ENCODE results near the gene CKAP5.

The CKAP5 gene

DNA sequence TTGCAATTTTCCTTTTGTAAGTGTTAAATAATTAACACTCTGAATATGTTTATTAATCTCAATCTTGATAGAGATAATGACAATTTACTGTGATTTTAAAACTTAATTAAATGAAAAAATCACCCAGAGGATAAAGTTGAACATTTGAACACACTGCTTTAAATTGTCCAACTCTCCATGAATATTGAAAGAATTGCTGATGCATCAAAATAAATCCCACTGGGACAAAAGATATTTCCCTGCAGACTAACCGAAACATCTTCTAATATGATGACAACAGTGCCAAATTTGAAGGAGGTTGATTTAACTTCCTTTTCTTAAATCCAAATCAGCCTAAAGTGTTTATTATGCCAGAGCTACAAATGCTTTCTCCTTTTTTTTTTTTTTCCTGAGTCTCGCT is 79.4 kb downstream of the CKAP5 start:
- DNase-seq (ENCODE audit: low read depth in 2 of 2) = no peak

DNA sequence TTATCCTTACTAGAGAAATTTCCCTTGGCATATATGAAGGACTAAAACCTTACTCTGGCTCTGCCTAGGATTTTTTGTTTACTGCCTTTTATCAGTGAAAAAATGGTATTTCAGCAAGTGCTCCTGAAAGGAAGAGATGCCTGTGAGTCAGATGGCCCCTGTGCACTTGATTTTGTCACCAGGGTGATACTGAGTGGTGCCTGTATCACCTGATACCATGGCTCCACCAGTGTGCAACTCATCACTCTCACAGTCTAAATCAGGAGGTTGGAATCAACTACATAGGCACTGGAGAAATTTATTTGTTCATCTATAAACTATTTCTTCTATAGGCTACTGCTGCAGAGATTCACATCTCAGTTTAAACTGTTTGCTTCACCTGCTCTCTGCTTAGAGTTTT is 83.8 kb downstream of the CKAP5 start:
- DNase-seq (ENCODE audit: low read depth in 2 of 2) = no peak

DNA sequence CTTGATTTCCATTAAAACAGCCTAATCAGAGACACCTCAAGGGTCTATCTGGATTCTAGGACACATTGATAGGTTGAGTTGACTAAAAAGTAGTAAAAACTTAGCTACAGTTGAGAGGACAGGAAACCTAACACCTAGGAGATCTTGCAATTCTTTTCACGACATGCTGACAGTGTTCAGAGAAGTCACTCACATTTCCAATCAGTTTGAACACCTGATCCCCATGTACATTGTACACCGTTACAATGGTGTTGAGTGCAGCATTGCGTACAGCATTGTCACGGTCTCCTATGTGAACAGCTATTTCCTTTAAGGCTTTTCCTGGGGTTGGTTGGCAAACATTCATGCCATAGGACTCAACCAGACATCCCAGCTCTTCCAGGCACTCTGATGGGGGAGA is 84.3 kb downstream of the CKAP5 start:
- DNase-seq (ENCODE audit: low read depth in 2 of 2) = no peak

DNA sequence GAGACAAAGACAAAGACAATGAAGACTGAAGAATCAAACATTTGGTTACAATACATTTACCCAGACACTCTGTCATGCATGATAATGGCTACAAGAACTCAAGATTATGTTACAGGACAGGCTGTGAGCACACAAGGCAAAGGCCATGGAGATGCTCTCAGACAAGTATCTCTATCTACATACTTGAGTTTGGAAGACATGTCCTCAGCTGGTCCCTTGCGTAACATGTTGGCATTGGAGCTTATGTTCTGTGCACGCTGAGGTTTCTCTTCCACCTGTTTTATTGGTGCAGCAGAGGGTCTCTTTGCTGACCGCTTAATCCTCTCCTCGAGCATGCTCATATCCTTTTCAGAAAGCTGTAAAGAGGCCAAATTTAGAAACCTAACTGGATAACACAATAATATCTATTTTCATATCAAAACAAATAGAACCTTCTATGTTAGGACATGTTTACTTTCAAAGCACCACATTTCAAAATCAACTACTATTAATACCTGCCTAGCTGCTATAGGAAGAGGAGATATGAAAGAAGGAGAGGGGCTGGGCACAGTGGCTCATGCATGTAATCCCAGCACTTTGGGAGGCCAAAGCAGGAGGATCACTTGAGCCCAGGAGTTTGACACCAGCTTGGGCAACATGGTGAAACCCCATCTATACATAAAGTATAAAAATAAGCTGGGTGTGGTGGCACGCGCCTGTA is 85.5 kb downstream of the CKAP5 start:
- no peak for DNase-seq (ENCODE audit: low read depth in 2 of 2)

DNA sequence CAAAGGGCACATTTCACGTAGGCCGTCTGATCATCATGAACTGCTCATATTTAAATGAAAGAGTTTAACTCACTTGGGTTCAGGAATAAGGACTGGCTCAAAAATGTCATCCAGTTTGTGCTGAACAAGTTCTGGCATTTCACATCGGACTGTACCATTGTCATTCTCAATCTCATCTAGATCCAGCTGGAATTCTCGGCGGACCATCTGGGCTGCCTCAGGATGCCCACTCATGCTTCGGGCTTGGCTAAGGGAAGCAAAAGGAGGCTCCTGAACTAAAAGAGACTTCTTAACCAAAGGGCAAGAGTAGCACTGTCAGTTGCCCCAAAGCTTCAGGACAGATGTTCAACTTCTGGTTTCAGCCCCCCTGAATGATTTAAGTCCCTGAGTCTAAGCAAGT is 86.9 kb downstream of the CKAP5 start:
- no peak for DNase-seq (ENCODE audit: low read depth in 2 of 2)

DNA sequence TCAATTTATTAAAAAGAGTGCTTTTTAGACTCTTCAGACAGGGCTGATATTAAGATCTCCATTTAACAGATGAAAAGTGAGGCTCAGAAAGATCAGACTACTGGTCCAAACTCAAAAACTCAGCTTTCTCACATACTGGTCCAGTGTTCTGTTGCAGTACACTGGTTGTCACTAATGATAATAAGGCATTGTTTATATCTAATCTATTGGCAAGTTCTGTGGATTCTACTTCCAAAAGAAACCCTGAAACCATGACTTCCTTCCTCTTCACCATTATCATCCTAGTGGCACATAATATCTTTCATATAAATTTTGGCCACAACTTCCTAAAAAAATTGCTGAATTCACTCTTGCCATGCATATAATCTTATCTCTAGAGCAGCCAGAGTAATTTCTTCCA is 90.1 kb downstream of the CKAP5 start:
- no peak for DNase-seq (ENCODE audit: low read depth in 2 of 2)

DNA sequence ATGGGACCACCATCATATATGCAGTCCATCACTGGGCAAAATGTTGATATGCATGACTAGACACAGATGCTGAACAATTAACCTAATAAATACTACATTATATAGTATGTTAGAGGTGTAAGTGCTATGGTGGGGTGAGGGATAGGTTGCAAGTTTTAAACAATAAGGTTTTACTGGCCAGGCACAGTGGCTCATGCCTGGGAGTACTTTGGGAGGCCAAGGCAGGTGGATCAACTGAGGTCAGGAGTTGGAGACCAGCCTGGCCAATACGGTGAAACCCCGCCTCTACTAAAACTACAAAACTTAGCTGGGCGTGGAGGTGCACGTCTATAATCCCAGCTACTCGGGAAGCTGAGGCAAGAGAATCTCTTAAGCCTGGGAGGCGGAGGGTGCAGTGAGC is 98.9 kb downstream of the CKAP5 start:
- no peak for DNase-seq (ENCODE audit: low read depth in 2 of 2)

DNA sequence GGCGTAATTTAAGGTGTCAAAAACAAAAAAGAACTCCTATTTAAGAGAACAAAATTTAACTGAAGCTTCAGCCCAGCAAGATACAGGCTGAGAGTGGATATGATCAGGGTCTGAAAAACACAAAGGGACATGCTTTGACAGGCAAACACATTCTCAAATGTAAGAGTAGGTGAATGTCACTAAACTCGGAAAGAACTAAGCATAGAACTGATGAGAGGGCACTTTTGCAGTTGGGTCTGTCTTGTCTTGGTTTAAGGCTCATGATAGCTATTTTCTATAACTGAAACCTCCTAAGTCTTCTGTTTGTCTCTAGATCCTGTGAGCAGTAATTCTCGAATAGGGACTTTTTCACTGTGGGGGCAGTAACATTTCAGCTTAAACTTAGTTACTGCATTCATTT is 100.1 kb downstream of the CKAP5 start:
- no peak for DNase-seq (ENCODE audit: low read depth in 2 of 2)

DNA sequence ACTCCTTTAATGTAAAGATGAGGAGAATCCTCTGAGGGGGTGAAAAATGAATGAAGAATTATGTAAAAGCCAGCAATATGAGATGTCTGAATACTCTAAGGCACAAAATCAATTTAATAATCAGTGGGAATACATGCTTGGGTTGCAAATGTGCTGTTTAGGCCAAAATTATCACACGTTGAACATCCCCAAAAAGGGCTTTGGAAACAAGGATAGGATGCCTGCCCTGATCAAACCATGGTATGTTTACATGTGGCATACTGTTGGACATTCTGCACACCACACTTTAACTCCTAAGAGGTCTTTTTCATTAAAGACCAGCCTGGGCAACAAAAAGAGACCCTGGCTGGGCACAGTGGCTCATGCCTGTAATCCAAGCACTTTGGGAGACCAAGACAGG is 100.8 kb downstream of the CKAP5 start:
- DNase-seq (ENCODE audit: low read depth in 2 of 2) = no peak

DNA sequence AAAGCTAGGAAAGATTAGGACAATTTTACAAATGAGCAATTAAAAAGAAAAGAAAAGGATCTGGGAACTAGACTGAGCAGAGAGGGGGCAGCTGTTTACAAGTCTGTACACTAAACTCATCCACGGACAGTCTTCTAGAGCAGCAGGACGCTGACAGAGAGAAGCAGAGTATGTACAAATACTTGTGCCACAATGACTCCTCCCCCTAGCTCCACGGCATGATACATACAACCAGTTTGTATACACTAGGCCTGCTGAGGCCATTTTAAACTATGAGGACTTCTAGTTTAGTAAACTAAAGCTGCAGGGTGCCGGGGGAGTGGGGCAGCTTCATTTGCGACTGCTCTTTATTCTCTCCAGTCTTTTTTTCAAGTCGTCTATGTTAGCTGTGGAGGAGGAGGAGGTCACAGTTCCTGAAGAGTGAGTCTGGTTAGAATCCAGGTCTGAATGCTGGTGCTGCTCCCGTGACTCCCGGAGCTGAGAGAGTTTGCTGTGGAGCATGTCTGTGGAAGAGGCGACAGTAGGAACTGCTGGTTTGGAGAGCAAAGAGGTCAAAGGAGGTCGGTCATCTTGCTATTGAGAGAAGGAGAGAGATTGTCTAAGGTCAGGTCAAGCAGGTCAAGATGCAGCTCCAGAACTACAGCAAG is 102.3 kb downstream of the CKAP5 start:
- no peak for DNase-seq (ENCODE audit: low read depth in 2 of 2)

DNA sequence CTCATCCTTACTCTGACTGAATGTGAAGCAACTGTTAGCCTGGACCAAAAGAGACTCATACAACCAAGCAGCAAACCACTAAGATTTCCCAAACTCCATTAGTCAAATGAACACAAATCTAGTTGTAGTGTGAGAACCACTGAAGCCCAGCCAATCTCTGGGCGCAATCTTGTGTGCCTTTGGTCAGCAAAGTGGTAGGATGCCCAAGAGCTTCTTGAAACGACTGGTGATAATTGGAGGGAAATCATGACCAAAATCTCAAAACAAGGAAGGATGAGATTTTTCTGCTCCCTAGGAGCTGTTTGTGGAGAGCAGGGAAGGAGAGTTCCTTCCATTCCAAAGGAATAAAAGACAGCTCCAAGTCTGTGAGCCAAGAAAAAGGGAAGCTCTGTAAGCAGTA is 103.0 kb downstream of the CKAP5 start:
- no peak for DNase-seq (ENCODE audit: low read depth in 2 of 2)

DNA sequence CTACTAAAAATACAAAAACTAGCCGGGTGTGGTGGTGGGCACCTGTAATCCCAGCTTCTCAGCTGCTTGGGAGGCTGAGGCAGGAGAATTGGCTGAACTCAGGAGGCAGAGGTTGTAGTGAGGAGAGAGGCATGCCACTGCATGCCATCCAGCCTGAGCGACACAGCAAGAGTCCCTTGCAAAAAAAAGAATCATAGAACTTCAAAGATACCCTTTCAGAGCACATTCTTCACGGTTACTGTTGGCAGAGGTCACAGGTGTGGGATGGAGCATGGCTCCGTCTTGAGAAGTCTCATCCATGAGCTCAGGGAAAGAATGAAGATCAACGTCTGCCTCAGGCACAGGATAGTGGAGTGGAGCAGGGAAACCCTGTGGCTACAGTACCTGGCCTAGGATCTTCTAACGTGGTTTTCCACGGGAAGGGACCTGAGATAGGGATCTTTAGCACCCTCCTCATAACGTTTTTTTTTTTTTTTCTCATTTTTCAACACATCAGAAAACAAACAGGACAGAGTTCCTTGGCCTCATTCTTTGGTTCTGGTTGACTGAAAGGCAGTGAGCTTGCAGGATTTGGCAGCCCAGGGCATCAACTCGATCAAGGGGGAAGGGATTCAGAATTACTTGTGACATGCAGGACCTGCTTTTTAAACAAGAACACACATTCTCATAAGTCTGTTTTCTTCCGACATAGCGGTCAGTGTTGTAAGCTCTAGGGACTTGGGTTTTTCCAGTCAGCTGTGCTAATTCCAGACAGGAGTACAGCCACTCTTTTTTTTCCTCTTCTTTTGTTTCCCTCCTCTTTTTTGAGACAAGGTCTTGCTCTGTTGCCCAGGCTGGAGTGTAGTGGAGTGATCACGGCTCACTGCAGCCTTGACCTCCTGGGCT is 104.2 kb downstream of the CKAP5 start:
- no peak for DNase-seq (ENCODE audit: low read depth in 2 of 2)

DNA sequence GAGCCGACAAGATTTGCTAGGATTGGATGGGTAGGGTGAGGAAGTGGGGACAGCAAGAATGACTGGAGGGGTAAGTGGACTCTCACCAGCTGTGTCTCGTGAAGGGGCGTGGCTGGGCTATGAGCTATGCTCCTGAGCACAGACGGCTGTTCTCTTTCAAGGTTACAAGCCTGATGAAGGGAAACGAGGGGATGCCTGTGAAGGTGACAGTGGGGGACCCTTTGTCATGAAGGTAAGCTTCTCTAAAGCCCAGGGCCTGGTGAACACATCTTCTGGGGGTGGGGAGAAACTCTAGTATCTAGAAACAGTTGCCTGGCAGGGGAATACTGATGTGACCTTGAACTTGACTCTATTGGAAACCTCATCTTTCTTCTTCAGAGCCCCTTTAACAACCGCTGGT is 107.2 kb downstream of the CKAP5 start:
- no peak for DNase-seq (ENCODE audit: low read depth in 2 of 2)

DNA sequence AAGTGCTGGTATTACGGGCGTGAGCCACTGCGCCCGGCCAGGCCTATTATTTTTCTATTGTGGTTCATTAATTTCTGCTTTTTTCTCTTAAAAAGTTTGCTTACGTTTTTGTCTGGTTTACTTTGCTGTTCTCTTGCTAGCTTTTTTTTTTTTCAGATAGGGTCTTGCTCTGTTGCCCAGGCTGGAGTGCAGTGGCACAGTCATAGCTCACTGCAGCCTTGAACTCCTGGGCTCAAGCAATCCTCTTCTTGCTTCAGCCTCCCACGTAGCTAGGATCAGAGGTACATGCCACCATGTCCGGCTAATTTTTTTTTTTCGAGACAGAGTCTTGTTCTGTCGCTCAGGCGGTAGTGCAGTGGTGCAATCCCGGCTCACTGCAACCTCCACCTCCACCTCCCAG is 108.4 kb downstream of the CKAP5 start:
- DNase-seq (ENCODE audit: low read depth in 2 of 2) = no peak

DNA sequence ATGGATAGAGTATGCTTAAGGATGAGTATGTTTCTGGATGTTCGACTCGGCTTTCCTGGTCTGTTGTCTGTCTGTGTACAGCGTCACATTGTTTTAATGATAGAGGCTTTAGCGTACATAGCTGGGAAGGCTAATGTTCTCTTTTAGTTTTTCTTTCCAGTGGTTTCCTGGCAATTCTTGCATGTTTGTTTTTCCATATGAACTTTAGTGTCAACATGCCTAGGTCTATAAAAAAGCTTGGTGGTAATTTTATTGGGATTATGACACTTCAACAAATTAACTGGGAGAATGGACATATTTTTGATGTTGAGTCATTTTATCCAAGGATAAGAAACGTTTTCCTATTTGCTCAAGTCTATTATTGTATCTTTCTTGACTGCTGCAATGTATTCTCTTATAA is 109.5 kb downstream of the CKAP5 start:
- no peak for DNase-seq (ENCODE audit: low read depth in 2 of 2)

DNA sequence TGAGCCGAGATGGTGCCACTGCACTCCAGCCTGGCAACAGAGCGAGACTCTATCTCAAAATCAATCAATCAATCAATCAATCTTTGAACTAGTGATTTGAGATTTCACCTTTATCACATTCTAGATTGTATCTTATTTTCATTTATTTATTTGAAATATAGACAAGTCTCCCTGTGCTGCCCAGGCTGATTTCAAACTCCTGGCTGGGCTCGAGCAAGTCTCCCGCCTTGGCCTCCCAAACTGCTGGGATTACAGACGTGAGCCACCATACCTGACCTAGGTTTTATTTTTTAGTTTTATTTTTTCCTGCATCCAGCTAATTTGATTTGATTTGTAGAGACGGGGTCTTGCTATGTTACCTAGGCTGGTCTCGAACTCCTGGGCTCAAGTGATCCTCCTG is 109.9 kb downstream of the CKAP5 start:
- no peak for DNase-seq (ENCODE audit: low read depth in 2 of 2)

DNA sequence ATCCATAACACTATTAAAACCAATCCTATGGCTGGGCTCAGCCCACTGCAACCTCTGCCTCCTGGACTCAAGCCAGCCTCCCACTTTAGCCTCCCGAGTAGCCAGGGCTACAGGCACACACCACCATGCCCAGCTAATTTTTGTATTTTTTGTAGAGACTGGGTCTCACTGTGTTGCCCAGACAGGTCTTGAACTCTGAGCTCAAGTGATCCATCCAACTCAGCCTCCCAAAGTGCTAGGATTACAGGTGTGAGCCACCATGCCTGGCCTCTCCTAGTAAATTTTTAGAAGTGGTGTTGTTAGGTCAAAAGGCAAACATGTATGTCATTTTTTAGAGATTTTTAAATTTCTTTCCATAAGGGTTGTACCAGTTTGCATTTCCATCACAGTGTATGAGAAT is 112.8 kb downstream of the CKAP5 start:
- no peak for DNase-seq (ENCODE audit: low read depth in 2 of 2)

DNA sequence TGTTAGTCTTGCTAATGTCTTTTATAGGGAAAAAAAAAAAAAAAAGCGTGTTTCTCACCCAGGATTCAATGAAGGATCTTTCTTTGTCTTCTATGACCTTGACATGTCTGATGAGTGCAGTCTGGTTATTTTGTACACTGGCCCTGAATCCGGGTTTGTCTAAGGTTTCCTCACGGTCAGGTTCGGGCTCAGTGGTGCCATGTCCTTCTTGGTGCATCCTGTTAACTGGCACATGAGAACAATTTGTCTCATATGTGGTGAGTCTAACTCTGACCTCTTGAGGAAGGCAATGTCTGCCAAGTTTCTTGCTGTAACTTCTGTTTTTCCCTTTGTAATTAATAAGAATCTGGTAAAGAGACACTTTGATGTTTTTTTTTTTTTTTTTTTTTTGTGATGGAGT is 114.5 kb downstream of the CKAP5 start:
- no peak for DNase-seq (ENCODE audit: low read depth in 2 of 2)

DNA sequence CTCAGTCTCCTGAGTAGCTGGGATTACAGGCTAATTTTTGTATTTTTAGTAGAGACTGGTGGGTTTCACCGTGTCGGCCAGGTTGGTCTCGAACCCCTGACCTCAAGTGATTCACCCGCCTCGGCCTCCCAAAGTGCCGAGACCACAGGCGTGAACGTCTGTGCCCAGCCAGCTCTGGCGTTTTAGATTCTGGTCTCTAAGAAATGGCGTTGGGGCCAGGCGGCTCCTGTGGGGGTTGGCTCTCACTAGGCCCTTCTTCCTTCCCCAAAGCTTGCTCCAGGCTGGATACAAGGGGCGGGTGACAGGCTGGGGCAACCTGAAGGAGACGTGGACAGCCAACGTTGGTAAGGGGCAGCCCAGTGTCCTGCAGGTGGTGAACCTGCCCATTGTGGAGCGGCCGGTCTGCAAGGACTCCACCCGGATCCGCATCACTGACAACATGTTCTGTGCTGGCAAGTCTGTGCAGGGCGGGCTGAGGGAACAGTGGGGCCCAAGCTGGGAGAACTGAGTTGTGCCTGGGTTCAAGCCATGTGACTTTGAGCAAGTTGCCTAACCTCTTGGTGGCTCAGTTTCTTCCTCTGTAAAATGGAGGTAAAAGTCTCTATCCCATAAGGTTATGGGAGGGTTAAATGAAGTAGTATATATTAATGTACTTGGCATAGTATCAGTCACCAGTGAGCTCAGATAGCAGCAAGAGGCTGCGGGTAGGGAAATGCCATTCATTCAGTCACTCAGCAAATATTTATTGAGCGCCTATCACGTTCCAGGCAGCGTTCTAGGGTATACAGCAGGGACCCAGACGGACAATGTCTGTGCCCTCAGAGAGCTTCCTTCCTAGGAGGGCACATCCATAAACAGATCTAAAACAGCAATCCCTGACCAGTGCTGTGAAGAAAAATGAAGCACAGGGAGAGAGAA is 116.7 kb downstream of the CKAP5 start:
- DNase-seq (ENCODE audit: low read depth in 2 of 2) = no peak

DNA sequence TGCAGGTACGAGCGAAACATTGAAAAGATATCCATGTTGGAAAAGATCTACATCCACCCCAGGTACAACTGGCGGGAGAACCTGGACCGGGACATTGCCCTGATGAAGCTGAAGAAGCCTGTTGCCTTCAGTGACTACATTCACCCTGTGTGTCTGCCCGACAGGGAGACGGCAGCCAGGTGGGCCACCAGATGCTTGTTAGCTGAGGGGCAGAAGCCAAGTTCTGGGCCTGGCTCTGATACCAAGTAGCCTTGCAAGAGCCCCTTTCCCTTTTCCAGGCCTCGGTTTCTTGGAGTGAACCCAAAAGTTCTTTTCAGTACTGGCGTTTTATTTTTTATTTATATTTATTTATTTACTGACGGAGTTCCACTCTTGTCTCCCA is 117.4 kb downstream of the CKAP5 start:
- DNase-seq (ENCODE audit: low read depth in 2 of 2) = no peak

DNA sequence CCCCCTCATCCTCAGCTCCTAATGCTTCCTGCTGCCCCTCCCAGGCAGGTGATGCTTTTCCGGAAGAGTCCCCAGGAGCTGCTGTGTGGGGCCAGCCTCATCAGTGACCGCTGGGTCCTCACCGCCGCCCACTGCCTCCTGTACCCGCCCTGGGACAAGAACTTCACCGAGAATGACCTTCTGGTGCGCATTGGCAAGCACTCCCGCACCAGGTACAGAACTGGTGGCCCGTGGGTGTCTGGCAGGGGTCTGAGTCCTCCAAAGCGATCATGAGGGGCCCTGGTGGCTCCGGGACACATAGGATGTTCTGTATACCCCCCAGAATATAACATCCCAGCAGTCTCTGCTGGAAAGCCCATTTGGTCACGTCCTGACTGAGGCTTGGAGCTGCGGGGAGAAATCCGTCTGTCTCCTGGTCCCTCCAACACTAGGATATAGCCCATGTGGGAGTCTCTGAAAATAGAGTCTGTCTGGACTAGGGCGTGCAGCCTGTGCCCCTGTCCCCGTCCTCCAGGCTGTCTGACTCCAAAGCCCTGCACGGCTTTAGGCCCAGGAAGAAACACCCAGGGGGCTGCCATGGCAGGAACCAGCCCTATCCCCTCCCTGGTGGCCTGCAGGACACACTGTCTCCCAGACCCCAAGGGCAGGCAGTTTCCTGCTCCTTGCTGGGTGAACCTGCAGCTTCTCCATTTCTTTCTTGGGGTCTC is 118.0 kb downstream of the CKAP5 start:
- no peak for DNase-seq (ENCODE audit: low read depth in 2 of 2)

Measured in stimulated activated CD4-positive, alpha-beta T cell treated with anti-CD3 and anti-CD28 coated beads, Interleukin-12 subunit alpha, Interleukin-12 subunit beta, amount 100 ng/mL, for 24 hours (primary cell).